K562 (cell line): ENCODE data around the gene NUTF2. TPM values are rescaled to one million over a fixed set of nuclear protein-coding genes. Genes with fewer than 3 reads are reported as not detected.

Experiments used
- AFF1 ChIP-seq, 2 experiments: fragments of 450-650 bp; IDR thresholded peaks; 2 replicates each; pipeline ENCODE4 v1.6.1; 2018; ENCODE audit warnings: mild to moderate bottlenecking in 2 of 2, low read depth in 1 of 2; ENCODE audit not compliant: partially characterized antibody in 2 of 2
- CC2D1A ChIP-seq: fragments of 450-650 bp; IDR thresholded peaks from 2 replicates; pipeline ENCODE4 v1.6.1; 2017; ENCODE audit warnings: mild to moderate bottlenecking
- CREB3 ChIP-seq: fragments of 450-650 bp; conservative IDR thresholded peaks from 2 replicates; pipeline ENCODE4 v1.6.1; 2016; ENCODE audit warnings: missing genetic modification characterization, low read depth, mild to moderate bottlenecking, missing compliant biosample characterization, moderate library complexity
- ELK1 ChIP-seq: sonication (generic); formaldehyde crosslinking; IDR thresholded peaks from 2 replicates; pipeline ENCODE4 v1.8.1; 2022; ENCODE audit warnings: missing genetic modification reagents
- GABPB1 ChIP-seq: sonication (generic); formaldehyde crosslinking; IDR thresholded peaks from 2 replicates; pipeline ENCODE4 v1.8.0; 2022; ENCODE audit warnings: mild to moderate bottlenecking, missing genetic modification reagents
- GTF2F1 ChIP-seq: IDR thresholded peaks from 2 replicates; pipeline ENCODE4 v1.6.1; 2011; ENCODE audit warnings: low read depth, low read length, improper control_type of control experiment
- HCFC1 ChIP-seq: IDR thresholded peaks from 2 replicates; pipeline ENCODE4 v1.6.1; 2012; ENCODE audit warnings: low read depth, low read length, improper control_type of control experiment
- LARP7 ChIP-seq: fragments of 450-650 bp; IDR thresholded peaks from 2 replicates; pipeline ENCODE4 v1.6.1; 2016
- MXD1 ChIP-seq: fragments of 250-450 bp; sonication (Bioruptor Pico); IDR thresholded peaks from 2 replicates; pipeline ENCODE4 v1.8.0; 2021; ENCODE audit warnings: borderline replicate concordance, mild to moderate bottlenecking, moderate library complexity; ENCODE audit not compliant: poor library complexity, severe bottlenecking
- NFIC ChIP-seq: fragments of 450-650 bp; IDR thresholded peaks from 2 replicates; pipeline ENCODE4 v1.6.1; 2017; ENCODE audit warnings: mild to moderate bottlenecking, inconsistent platforms
- PURB ChIP-seq: sonication (generic); formaldehyde crosslinking; IDR thresholded peaks from 2 replicates; pipeline ENCODE4 v1.9.0; 2021; ENCODE audit warnings: low read depth, mild to moderate bottlenecking, missing genetic modification reagents
- RAD21 ChIP-seq, 2 experiments: fragments of 250-450 bp in 1 of 2; fragments of 450-650 bp in 1 of 2; sonication (Bioruptor Pico) in 1 of 2; formaldehyde crosslinking in 1 of 2; IDR thresholded peaks in 1 of 2; conservative IDR thresholded peaks in 1 of 2; 2 replicates each; pipeline versions ENCODE4 v1.4.0 to v1.8.0; 2020 to 2022; ENCODE audit warnings: mild to moderate bottlenecking in 2 of 2, moderate library complexity in 1 of 2
- TAF9B ChIP-seq: fragments of 450-650 bp; IDR thresholded peaks from 2 replicates; pipeline ENCODE4 v1.6.1; 2018; ENCODE audit warnings: mild to moderate bottlenecking; ENCODE audit not compliant: partially characterized antibody
- ZFP91 ChIP-seq: sonication (generic); formaldehyde crosslinking; IDR thresholded peaks from 2 replicates; pipeline ENCODE4 v1.8.0; 2022; ENCODE audit warnings: mild to moderate bottlenecking, missing genetic modification reagents
- ZNF143 ChIP-seq: sonication (generic); formaldehyde crosslinking; IDR thresholded peaks from 2 replicates; pipeline ENCODE4 v1.9.0; 2022; ENCODE audit warnings: mild to moderate bottlenecking, missing genetic modification reagents
- ZNF23 ChIP-seq: fragments of 250-450 bp; sonication (Bioruptor Pico); IDR thresholded peaks from 2 replicates; pipeline ENCODE4 v1.4.0; 2020; ENCODE audit warnings: mild to moderate bottlenecking
- ZNF3 ChIP-seq: fragments of 250-450 bp; sonication (Bioruptor Pico); IDR thresholded peaks from 2 replicates; pipeline ENCODE4 v1.5.0; 2021; ENCODE audit warnings: mild to moderate bottlenecking, moderate library complexity
- ZNF324 ChIP-seq: fragments of 250-450 bp; sonication (Bioruptor Pico); IDR thresholded peaks from 2 replicates; pipeline ENCODE4 v1.4.0; 2020; ENCODE audit warnings: mild to moderate bottlenecking
- ZNF584 ChIP-seq: fragments of 200-800 bp; sonication (Bioruptor generic); IDR thresholded peaks from 2 replicates; pipeline ENCODE4 v1.6.1; 2016; ENCODE audit warnings: low read depth, mild to moderate bottlenecking, missing genetic modification characterization, missing compliant biosample characterization
- ZNF644 ChIP-seq: fragments of 200-800 bp; sonication (Bioruptor generic); IDR thresholded peaks from 2 replicates; pipeline ENCODE4 v1.6.1; 2016; ENCODE audit warnings: low read depth, missing genetic modification characterization, missing compliant biosample characterization
- polyA plus RNA-seq, 8 experiments: library from polyadenylated mRNA; depleted of rRNA in 4 of 8; stranded (reverse) in 5 of 8; unstranded in 3 of 8; fragments of >200 nt; fragmentation: Nextera tagmentation in 2 of 8; fragmentation: Illumina TruSeq in 1 of 8; extraction: Ambion mirVana in 2 of 8; extraction: Trizol in 1 of 8; gene quantifications; 2 replicates each; pipeline versions ENCODE4 v1.2.1 to v1.2.3, GENCODE V29; 2011 to 2014; ENCODE audit warnings: inconsistent platforms in 1 of 8, missing spikeins in 1 of 8
- total RNA-seq, 7 experiments: library from RNA; depleted of rRNA in 6 of 7; stranded (reverse); fragments of >200 nt in 6 of 7; fragmentation: Illumina TruSeq in 2 of 7; extraction: Trizol in 2 of 7; gene quantifications; 2 replicates each; pipeline versions ENCODE4 v1.2.1 to v1.2.3, GENCODE V29; 2011 to 2021; ENCODE audit warnings: low replicate concordance in 1 of 7

Gene NUTF2
- total and polyA plus RNA-seq, 9 of the 15 experiments (the other 6 are each of a cell fraction or from before 2014, with no cell fraction given), result 106 to 248 (median 147) TPM

- TF ChIP-seq CREB3 (peak; percentile 81; the same call in 1 of the 2 replicates), ZNF644 (tag) (peak; percentile 99), PURB (CRISPR knock-in tag) (no peak), TAF9B (peak; percentile 95), LARP7 (no peak), AFF1 (IDR thresholded peaks at IDR 0.05; ENCODE audit: low read depth in 1 of 2, partially characterized antibody in 2 of 2) (peak; percentile 87 to 100), MXD1 (no peak), ZNF584 (CRISPR knock-in tag) (peak; percentile 97), ELK1 (no peak), NFIC (no peak), ZNF3 (no peak), GTF2F1 (no peak), ZNF324 (no peak), ZNF143 (CRISPR knock-in tag) (peak; percentile 98), ZFP91 (CRISPR knock-in tag) (no peak), RAD21 (CRISPR knock-in tag; conservative IDR thresholded peaks at IDR 0.05 in 1 of 2, IDR thresholded peaks at IDR 0.05 in 1 of 2) (no peak; a peak in 1 of 4 replicates), ZNF23 (no peak), CC2D1A (no peak), GABPB1 (peak; percentile 78), HCFC1 (peak; percentile 98)
Observed at GRCh38 chr16:67806428-67807147, 40.1 kb upstream of the NUTF2 start, which contains the start of the genes RANBP10 and TSNAXIP1 (continued).
